GM18907 (cell line): ENCODE data around the gene PDLIM5.
"Not testable (repeated sequence)": the region's sequence is repeated elsewhere in the genome, so short reads cannot be mapped to it uniquely, and the experiment has no call there.

Experiments
- ATAC-seq: cut with Tn5 transposase; IDR thresholded peaks from one replicate; pipeline ENCODE4 v1.9.1; 2021; ENCODE audit warnings: mild to moderate bottlenecking, moderate library complexity; ENCODE audit not compliant: unreplicated experiment

PDLIM5 gene

DNA sequence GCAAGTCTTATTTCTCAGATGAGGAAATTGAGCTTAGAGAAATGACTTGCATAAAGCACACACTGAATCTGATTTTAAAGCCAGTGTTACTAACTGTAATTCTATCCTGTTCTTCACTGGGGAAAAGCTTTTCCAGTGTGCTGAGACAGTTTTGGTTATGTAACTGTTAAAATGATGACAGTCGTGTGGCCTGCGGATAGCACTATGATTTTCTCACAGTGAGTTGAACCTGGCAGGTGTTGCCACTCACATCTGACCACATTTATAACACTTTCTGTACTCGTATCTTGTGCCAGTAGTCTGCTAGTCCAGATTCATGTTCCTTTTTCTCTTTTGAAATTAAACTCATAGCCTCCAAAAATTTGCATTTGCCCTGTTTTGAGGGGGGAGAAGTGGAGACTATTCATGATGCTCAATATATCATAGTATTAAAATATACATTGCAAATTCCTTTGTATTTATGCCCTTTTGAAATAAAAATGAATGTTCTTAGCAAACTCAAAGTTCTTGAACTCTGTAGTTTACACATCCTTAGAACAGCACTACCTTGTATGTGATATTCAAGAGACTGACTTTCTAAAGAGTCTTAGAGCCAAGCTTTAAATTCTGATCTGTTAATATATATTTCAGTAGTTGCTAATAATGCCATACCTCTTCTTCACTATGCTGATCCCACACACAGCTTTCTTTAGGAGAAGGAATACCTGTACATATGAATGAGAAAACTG, 132.3 kb downstream of the PDLIM5 start:
- ATAC-seq, result no peak

DNA sequence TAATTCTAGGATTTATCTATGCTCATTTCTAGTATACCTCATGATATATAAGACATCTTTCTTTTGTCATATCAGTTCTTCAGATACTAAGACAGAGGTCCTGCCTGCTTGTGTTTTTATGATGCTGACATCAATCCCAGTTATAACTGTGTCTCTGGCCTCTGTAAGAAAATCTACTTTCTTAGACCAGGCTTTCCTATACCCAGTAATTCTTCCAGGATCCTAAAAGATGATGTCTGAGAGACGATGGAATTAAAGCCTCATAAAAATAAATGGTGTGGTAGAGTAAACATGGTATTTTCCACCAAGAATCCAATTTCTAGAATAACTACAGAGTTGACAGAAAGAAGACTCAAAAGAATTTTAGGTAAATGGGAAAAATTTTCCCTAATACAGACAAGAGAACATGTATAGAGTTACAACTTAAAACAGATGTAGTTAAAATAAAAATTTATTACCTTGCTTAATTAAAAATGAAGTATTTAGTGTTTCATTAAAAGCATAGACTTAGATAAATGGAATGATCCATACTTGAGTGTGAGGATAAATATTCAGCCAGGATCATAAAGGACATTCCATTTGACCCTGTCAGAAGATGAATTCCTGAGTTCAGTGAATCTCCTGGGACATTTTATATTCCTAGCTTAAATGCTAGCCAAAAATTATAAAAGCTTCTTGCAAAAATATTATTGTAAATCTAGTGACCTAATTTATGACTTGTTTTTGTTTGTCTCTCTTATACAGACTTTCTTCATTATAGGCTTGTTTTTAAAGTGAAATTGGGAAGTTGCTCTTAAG, 137.4 kb downstream of the PDLIM5 start:
- ATAC-seq, result no peak

DNA sequence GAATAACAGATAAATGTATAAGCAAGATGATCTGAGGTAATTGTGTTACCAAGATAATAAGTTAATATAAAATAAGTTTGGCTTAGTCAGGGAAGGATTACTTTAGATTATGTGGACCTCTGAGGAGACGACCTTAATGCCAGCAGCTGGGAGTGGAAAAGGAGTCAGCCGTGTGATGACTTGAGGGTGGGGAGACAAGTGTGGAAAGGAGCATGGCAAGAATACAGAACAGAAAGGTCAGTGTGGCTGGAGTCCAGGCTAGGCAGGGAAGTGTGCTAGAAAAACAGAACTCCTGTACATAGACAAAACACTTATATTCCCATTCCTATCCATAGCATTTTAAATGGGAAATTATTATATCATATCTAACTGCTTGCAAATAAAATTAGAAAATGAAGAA, 138.8 kb downstream of the PDLIM5 start:
- no peak for ATAC-seq

DNA sequence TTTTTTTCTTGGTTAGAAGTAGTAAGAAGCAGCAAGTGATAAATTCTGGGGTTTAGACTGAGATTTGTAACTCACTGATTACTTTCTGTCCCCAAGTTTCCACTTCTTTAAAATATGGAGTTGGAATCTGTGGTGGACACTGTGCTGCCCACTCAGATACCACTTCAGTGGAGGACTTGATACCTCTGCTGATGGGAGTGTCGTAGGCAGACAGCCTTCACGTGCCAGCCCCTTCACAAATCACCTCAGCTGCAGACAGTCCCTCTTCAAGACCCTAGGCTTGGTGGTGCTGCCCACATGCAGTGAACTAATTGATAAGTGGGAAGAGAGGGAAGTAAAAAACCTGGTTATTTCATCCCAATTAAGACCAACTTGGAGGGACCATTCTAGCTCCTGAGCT, 139.5 kb downstream of the PDLIM5 start:
- no peak for ATAC-seq

DNA sequence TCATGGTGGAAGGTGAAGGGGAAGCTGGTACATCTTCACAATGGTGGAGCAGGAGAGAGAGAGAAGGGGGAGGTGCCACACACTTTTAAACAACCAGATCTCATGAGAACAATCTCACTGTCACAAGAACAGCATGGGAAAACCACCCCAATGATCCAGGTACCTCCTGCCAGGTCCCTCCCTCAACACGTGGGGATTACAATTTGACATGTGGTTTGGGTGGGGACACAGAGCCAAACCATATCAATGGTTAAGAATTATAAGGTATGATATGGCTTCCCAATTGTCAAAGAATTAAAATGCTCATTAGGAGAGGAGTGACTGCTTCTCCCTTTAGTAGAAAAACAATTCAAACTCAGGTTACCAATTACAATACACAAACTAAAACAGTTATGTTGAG, 143.3 kb downstream of the PDLIM5 start:
- ATAC-seq, result no peak

DNA sequence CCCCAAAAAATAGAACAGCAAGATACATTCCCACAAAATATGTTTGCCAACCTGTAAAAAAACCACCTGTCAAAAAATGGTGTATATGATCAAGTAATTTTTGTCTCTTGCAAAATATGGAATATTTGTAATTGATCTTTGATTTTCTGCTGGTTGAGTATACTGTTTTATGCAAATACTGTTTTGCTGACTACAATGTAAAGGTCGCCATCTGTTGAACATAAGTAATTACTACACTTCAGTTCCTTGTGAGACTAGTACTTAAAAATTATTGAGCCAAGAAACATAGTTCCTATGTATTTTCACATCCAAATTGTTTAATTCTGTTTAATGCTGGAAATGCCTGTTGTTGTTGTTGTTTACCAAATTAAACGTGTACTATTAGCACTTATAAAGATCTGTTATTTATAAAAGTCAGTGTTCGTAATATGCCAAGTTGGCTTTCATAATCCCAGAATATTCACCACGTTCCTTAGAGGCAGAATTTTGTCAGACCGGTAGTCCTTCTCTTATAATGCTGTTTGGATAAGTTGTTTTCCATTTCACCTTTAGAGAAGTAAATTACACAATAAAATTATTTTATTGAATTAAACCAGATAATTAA, 144.2 kb downstream of the PDLIM5 start:
- peak; percentile 81 for ATAC-seq

DNA sequence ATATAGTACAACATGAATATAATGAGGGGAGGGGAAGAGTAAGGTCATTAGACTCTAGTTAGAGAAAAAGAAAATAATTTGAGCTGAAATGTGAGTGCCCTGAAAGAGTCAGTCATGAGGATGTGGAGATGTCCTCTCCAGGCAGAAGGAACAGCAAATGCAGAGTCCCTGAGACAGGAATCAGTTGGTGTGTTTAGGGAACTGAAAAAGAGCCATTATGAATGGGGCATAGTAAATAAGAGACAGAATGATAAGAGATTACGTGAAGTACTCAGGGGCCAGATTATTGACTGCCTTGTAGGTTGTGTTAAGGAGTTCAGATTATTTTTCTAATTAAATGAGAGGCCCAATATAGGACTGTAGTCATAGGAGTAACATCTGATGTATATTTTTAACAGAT, 147.0 kb downstream of the PDLIM5 start:
- ATAC-seq, result no peak

DNA sequence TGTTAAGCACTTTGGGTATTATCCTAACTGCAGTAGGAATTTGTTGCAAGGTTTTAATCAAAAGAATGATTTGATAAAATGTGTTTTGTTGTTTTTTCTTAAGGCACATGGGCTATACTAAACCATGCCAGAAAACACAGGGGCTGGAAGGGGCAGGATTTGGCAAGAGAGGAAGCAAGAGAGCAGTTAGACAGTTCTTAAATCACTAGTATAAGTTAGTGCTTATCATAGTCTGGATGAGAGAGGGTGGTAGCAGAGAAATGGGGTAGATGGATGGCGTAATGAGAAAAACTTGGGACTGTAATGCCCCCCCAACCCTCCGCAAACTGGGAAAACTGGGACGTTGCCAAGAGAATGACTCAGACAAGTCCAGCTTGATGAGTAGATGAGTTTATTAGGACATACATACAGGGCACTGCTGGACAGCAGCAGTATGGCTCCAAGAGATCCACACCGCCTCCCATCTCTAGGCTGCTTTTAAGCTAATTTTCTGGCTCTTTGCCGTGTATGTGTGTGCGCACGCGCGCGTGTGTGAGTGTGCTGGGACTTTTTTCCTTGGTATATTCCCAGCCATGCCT, 151.5 kb downstream of the PDLIM5 start:
- no peak for ATAC-seq

DNA sequence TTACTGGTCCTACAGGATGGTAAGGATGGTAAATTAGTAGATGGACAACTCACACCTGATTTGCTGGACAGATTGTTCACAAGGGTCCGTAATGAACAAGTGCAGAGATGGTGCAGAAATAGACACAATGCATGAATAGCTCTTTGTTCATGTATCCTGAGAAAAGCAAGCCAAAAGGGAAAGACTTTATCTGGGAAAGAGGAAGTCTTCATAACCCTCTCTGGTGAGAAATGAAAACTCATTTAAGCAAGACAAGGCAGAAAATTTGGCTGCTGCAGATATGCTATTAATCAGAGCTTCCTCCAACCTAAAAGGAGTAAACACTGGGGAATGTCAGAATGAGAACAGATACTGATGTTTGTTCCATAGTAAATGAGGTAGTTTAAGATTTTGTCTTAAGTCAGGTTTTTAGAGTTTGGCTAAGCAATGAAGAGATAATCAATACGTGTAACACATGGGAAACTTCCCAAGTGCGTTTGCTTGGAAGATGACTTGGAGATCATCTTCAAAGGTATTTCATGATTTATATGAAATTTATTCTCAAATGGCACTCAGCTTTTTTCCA, 153.6 kb downstream of the PDLIM5 start:
- ATAC-seq, result no peak

DNA sequence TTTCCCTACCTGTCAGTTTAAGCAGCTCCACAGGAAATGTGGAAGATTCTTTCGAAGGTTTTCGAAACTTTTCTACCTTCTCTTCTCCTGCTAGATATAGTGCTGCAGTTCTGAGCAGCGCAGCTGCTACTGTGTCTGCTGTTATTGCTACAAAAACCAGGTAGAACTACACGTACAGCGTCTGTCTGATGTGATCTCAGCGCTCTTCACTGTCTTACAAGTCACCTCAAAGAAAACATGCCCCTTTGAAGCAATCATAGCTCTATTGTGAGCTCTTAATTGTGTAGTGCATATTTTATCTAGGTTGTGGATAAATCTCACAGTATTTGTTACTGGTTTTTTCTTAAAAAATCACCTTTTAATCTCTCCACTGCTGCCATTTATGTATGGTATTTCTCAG, 158.4 kb downstream of the PDLIM5 start:
- no peak for ATAC-seq

DNA sequence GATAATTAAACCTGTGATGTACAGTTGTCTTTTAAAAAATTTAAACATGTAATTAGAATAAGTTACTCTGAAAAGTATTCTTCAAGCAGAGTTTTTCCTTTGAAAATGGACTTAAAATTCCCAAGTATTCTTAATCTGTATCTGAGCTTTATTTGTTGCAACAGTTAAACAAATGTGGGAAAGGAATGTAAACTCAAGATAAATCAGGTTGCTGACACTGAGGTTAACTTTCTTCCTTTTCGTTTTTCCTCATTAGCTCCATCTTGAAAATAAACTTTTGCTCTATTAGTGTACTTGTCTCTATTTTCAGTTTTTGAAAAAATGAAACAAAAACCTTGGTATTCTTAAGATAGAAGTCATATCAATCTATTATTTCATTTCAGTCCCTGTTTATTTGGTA, 161.5 kb downstream of the PDLIM5 start:
- no peak for ATAC-seq

DNA sequence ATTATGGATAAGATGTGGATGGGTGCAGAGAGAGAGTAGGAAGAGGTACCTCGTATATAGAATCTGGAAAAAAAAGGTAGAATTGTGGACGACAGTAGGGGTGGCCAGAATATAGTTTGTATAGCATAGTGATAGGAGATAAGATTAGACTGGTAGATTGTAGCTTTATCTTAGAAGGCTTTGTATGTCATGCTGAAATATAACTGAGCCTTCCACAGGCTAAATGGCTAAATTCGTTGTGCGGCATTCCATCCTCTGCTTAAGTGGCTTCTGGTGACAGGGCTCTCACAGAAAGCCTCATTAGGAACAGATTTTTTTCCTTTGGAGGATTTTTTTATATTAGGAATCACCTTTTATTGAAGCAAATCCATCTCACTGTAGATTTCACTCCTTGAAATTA, 163.7 kb downstream of the PDLIM5 start:
- ATAC-seq, result no peak

DNA sequence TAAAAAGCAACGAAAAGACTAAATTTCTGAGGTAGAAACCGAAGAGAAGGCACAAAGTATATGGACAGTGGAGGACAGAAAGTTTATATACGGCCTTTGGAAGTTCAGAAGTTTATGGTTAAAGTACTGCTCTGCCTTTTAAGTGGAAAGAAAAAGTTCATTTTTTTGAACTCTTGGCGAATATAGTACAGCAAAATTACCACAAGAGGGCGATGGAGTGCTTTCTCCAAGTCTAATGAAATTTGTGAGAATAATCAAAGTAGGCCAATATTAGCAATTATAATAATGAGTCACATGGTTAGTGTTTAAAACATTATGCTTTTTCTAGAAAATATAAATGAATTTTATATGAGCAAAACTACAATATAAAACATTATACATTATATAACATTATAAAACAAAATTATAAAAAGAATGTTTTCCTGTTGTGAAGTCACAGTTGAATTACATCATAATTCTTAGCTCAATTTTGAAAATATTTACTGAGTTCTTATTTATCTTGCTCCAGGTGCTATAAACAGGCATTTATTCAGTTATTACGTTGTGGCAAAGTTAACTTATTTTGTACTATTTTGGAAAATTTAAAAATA, 169.8 kb downstream of the PDLIM5 start:
- ATAC-seq, result peak; percentile 65

DNA sequence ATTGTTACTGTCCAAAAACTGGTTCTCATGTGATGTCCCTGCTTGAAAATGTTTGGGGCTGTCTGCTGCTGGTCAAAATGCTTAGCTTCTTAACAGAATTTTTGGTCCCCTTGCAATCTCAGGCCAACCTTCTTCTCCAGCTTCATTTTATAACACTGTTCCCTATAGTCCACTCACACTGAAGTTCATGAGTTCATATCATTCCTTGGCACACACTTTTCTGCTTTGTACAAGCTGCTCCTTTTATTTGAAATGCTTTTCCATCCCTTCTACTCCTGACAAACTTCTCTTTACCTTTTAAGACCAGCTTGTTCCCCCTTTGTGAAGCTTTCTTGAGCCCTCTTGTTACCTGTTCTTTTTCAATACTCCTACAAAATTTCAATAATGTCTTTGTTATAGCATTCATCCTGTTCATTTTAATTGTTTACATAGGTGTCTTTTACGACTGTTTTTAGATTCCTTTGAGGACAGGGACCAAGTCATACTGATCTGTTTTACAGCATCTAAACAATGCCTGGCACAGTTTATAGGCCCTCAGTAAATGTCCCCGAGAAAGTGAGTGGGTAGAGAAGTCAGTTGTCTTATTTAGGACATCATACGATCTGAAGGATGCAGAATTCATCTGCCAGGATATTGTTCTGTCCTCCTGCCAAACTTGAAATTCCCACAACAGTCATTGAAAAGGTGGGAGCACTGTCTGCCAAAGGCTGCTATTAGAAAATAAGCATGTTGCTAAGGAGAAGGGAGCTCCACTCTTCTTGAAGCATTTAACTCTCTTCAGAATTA, 171.6 kb downstream of the PDLIM5 start:
- ATAC-seq, result no peak

DNA sequence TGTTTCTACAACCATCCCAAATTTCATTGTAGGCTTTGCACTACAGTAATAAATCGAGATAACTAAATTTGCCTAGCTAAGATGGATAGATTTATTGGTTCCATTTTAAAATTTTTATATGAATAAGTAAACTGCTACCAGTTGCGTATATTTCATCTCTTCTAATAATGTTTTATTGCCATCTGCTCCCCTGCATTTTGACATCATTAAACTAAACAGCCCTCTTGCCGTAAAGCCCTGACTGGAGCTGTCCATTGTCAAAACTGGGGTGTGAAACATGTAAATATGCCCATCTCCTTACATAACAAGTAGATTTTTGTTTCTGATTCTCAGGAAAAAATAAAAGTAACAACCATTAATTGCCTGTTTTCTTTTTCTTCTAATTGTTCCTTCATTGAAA, 175.2 kb downstream of the PDLIM5 start:
- no peak for ATAC-seq

DNA sequence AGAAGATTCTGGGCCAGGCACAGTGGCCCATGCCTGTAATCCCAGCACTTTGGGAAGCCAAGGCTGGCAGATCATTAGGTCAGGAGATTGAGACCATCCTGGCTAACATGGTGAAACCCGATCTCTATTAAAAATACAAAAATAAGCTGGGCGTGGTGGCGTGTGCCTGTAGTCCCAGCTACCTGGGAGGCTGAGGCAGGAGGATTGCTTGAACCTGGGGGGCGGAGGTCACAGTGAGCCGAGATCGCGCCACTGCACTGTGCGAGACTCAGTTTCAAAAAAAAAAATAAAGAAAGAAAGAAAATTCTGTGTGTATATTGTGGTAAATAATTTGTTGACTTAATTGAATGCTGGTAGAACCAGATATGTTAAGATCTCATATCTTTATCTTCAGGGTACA, 177.3 kb downstream of the PDLIM5 start:
- not testable (repeated sequence) for ATAC-seq

DNA sequence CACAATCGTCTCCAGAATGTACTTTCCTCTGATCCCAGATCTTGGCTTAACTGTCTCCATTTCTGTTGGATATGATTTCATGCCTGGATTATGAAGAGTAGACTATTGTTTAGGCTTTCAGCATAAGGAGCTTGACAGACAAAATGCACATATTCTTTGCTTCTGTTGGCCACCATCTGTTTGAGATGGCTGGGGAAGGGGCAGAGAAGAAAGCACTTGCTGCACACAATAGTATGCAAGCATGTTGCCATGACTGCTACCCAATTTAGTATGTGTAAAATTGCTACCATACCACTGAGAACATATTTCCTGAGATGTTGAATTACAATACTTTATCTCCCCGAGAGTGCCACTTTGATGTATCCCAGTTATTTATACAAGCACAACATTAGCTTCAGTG, 178.1 kb downstream of the PDLIM5 start:
- no peak for ATAC-seq

DNA sequence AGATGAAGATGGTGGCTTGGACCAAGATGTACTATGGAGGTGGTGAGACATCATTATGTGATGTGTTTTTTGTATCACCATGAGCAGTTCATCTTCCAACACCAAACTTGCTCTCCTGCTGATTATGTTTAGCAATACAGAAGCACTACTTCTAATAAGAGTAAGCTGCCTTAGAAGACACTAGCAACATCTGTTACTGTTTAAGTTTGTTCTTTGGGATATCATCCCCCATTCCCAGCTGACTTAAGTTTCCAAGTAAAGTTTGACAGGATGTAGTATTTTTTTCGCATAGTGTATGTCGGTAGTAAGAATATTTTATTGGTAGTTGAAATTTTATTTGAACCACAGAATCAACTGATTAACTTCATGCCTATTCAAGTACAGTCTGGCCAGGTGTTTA, 182.5 kb downstream of the PDLIM5 start:
- ATAC-seq, result no peak

DNA sequence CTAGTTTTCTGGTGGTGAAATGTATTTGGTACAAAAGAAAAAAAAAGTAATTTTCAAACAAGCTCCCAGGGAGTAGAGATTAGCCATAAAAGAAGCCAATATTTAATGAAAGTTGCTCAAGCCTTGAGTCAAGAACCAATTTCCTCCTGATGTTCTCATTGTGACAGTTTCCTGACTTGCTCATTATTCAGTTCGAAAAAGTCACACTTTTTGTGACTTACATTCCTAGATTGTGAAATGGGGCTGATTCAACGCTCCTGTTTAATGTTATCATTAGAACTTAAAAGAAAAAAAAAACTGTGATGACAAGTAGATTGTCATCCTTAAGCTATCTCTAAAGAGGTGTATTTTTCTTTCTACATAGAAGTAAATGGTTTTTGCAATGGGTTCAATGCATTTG, 183.4 kb downstream of the PDLIM5 start:
- no peak for ATAC-seq

DNA sequence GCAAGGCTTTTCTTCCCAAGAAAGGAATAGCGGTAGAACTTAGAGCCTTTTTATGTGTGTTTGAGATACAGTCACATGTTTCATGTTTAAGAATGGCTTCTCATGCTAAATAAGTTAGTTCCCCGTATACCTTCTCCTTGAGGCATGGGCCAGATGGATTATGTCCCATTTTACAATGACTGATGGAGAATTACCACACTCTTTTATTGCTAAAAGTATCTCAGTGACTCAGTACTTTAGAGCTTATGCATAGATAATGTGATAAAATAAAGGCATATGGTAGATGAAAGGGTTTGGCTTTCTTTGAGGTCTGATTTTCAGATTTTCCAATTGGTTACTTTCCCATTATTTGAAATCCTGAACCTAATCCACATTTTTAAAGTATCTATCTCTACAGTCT, 184.3 kb downstream of the PDLIM5 start:
- ATAC-seq, result no peak
